CD4-positive, alpha-beta T cell treated with Interleukin-21 for 1 hour (primary cell): ENCODE measurements around the gene COL1A1.

Source experiments
- DNase-seq: peaks from one replicate; pipeline ENCODE4 v3.0.0-alpha.2; 2020

Gene COL1A1

GRCh38 chr17:50213026-50214022 lies 11.9 kb upstream of the COL1A1 start:
- DNase-seq, result peak; percentile 47

- no peak for DNase-seq
Measured at GRCh38 chr17:50212121-50212843, 10.9 kb upstream of the COL1A1 start.

DNA sequence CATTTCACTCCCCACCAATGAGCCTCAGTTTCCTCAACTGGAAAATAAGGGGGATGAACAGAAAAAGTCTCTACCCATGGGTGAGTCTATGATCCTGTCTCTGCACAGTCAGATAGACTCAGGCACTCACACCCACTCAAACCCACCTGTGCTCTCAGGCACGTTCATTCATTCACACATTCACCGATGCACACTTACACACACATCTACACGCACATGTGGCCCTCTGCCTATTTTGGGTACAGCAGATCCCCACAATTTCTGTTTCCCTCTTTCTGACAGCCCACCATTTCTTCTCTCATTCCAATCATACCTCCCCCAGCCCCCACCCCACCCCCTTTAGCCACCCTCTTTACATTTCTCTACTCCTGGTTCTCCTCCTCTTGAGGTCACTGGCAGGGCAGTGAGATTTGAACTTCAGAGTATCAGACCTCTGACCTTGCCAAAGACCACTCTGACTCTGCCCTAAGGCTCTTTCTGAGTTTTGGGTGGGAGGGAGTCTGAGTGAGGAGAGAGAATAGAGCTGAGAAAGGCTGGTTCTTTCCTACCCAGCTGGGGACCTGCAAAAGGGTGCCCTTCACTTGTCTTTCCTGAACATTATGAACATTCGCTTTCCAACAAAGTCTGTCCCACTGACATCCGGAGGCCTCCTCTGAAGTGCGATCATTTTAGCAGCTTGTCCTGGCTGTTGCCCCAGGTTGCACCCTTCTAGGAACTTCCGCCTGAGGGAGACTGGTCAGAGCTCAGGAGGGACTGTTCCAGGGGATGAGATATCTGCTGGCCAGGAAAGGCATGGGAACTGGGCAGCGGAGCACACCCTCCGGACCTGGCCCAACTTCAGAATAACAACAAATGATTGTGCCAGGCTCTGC lies 10.1 kb upstream of the COL1A1 start:
- no peak for DNase-seq

DNA sequence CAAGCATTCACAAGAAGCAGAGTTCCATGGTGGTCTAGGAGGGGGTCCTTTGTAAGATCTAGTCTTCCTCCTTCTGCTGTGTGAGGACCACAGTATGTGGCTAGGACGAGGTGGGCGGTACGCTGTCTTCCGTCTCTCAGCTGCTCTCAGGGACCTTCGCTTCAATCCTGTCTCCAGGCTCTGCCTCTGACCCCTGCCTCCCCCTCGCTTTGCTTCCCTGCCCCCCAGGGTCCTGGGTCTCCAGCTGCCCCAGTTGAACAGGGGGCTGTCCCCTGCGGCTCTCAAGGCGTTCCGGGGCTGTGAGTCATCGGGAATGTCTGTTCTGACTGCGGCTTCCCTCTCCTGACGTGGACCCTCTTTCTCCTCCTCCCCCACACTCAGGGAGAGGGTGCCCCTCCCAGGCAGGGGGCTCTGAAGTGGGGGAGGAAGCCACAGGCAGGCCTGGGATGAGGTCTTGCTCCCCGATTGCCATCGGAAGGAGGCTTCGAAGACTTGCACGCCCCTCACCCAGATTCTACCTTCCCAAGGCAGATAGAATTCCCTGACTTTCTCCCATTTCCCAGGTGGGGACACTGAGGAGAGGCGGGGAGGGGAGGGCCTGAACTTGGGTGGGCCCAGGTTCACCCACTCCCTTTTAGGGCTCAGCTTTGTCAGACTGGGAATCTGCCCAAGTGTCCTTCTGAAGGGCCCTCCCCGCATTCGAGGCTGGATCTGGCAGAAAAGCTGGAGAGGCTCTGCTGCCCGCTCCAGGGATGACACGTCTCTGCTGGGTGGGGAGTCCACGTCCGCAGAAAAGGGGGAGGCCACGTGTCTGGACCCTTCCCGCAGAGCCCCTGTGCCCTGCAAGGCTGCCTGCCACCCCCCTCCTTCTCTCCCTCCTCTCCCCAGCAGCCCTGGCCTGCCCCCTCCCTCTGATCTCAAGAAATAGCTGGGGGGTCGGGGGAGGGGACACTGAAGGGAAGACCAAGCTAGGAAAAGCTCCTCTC lies 9.1 kb upstream of the COL1A1 start:
- no peak for DNase-seq

GRCh38 chr17:50209472-50210239 lies 8.2 kb upstream of the COL1A1 start:
- DNase-seq, result no peak

DNA sequence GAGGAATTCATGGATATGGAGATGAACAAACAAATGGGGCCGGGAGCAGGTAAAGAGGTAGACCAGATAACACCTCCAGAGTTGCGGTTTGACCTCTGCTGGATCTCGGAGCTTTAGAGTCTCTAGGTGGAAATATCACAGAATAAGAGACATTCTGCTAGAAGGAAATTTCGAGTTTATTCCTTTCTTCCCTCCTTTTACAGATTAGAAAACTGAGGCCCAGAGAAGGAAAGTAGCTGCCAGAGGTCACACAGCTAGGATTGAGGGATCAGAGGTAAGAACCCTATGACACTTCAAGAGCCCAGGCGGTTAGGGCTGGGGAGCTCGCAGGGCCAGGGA lies 7.7 kb upstream of the COL1A1 start:
- DNase-seq, result no peak

GRCh38 chr17:50208611-50209061 lies 7.2 kb upstream of the COL1A1 start:
- no peak for DNase-seq

DNA sequence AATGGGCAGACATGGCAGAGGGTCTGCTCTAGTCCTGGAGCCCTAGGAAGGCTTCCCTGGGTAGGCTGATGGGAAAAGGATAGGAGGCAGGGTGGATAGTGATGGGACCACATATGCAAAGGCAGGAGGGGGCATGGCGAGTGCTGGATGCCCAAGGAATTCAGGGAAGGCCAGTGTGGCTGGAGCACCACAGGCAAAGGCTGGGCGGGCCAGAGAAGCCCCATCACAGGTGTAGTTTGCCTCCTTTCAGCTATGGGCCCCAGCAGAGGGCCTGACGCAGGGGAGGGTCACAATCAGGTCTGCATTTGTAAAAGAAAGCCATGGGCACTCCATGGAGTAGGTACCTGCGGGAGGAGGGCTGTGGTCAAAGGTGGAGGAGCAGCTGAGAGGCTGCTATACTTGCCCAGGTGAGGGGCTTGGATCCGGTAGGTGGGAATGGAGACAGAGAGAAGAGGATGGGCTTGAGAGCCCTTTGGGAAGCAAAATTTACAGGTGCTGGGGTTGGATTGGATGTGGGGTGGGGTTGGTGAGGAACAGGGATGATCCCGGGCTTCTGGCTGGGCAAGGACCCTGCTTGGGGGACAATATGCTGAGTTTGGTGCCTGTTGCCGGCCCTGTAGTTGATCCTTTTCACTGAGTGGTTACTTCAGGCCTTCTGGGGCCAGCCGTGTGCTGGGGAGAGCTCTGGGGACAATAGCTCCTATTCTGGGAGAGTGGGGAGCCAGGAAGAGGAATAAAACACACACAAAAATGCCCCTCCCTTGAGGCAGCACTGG lies 6.5 kb upstream of the COL1A1 start:
- no peak for DNase-seq

GRCh38 chr17:50207315-50207714 lies 5.9 kb upstream of the COL1A1 start:
- DNase-seq, result no peak

DNA sequence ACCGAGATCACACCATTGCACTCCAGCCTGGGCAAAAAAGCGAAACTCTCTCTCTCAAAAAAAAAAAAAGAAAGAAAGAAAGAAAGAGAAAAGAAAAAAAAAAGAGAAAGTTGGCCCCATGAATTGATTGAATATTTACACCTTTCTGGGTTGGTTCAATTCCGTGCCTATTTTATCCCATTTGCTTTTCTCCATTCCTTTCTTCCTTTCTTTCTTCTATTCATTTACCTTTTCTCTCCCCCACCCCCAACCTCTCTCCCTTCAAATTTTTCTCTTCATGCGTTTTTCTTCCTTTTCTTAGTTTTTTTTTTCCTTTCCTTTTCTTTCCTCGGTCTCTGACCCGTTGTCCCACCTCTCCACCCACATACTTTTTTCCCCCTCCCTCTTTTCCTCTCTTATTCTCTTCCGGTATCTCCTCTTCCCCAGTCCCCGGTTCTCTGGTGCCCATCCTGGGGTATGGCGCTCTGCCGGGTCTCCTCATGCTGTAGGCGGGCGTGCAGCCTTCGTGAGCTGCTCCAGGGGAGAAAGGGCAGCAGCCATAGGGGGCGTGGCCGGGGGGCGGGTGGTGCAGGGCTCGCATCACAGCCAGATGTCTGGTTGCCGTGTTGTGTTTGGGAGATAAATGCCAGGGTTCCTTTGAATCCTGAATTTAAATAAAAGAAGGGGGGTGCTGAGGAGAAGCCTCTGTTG lies 5.3 kb upstream of the COL1A1 start:
- no peak for DNase-seq

- DNase-seq, result no peak
Measured at GRCh38 chr17:50205963-50206505, 4.6 kb upstream of the COL1A1 start.

GRCh38 chr17:50205111-50205962 lies 3.9 kb upstream of the COL1A1 start:
- no peak for DNase-seq

GRCh38 chr17:50204431-50204830 lies 3.0 kb upstream of the COL1A1 start:
- DNase-seq, result no peak

GRCh38 chr17:50203604-50204345 lies 2.3 kb upstream of the COL1A1 start:
- no peak for DNase-seq

- DNase-seq, result no peak
Measured at GRCh38 chr17:50203086-50203485, 1.7 kb upstream of the COL1A1 start.

DNA sequence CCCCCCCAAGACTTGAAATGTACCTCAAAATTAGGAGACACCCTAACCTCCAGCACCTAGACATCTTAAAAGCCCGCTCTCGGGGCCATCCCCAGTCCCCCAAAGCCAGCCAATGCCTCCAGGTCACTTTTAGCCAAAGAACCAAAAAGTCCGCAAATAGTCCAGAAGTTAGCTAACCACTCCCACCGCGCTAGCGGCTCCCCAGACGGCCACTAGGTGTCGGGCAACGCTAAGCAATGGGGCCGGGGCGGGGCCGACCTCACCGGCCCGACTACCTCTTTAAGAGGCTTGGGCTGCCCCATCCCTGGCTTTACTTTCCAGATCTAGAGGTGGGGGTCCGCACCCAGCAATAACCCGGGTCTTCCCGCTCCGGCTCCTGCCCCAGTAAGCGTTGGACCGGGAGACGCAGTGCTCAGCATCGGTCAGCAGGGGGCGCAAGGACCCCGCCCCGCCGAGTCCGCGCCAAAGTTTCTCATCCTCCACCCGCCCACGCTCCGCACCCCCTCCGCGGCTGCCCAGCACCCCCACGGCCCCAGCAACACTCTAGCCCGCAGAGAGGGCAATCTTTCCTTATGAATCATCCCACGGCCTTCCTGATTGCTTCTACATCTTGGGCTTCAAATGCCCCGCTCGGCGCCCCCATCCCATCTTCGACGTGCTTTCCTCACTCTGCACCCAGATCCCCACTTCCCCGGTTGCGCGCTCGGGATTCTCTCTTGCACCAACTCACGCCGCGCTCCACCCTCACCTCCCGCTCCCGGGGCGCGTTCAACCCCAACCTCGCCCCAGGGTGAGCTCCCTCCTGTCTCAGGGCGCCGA lies 765 bp downstream of the COL1A1 start:
- DNase-seq, result peak; percentile 82
